Spinal cord (tissue), 10 donors: Measurements from ENCODE around the gene DMD. TPM values are rescaled to one million over a fixed set of nuclear protein-coding genes. Genes with fewer than 3 reads are reported as not detected.

Source experiments
- DNase-seq, 6 donors: peaks; one replicate each; pipeline versions ENCODE4 v3.0.0 to v3.0.0-alpha.2; 2013 to 2015; ENCODE audit warnings: low spot score in 6 of 6, low read depth in 4 of 6
- H3K27ac ChIP-seq: one replicate; pipeline ENCODE4 v1.5.1; 2013; ENCODE audit warnings: low read depth, low read length, control low read depth
- H3K27me3 ChIP-seq: one replicate; pipeline ENCODE4 v1.6.1; 2013; ENCODE audit warnings: low read length; ENCODE audit not compliant: control insufficient read depth, insufficient read depth
- H3K36me3 ChIP-seq: one replicate; pipeline ENCODE4 v1.6.1; 2013; ENCODE audit warnings: low read length; ENCODE audit not compliant: control insufficient read depth, insufficient read depth
- H3K4me1 ChIP-seq: one replicate; pipeline ENCODE4 v1.6.1; 2013; ENCODE audit warnings: low read length; ENCODE audit not compliant: control insufficient read depth, insufficient read depth
- H3K4me3 ChIP-seq: one replicate; pipeline ENCODE4 v1.5.1; 2013; ENCODE audit warnings: low read depth, low read length, control low read depth
- H3K9me3 ChIP-seq: one replicate; pipeline ENCODE4 v1.6.1; 2013; ENCODE audit warnings: low read length; ENCODE audit not compliant: control insufficient read depth, insufficient read depth
- WGBS: methylation state at CpG from one replicate; pipeline ENCODE4 v1.1.5; 2013; ENCODE audit warnings: missing lambda C conversion rate; ENCODE audit not compliant: insufficient coverage; 5-methylcytosine and 5-hydroxymethylcytosine counted together
- polyA plus RNA-seq, 2 donors: library from polyadenylated mRNA; unstranded; fragments of 120-200 nt; gene quantifications; one replicate each; pipeline ENCODE4 v1.2.1, GENCODE V29; 2013; ENCODE audit not compliant: insufficient read length in 2 of 2
- total RNA-seq, 2 donors: library from RNA; depleted of rRNA in 1 of 2; stranded (reverse); fragments of 120-200 nt in 1 of 2; fragments of >200 nt in 1 of 2; gene quantifications; one replicate each; pipeline versions ENCODE4 v1.2.3 to v1.2.4, GENCODE V29; 2013 to 2014
- donor health status: healthy.

Gene DMD
- total and polyA plus RNA-seq, 4 donors, result 28.4 to 112 (median 41.9) TPM

DNA sequence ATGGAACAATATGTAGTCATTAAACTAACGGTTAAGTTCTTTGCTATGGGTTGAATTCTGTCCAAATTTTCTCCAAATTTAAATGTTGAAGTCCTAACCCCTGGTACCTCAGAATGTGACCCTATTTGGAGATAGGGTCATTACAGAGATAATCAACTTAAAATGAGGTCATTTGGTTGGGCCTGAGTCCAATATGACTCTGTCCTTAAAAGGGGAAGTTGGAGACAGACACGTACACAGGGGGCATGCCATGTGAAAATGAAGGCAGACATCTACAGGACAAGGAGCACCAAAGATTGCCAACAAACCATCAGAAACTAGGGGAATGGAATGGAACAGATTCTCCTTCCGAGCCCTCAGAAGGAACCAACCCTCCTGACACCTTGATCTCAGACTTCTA is 1647.6 kb downstream of the DMD start:
- no peak overlapping the region for H3K4me3 ChIP-seq
- no peaks in the 10 kb centered on the region for H3K27me3 ChIP-seq
- H3K27ac ChIP-seq, result no peak overlapping the region
- no CpG with 5 or more reads among the region's 3 CpGs for WGBS
- H3K36me3 ChIP-seq, result no peaks in the 10 kb centered on the region
- H3K9me3 ChIP-seq, result no peaks in the 10 kb centered on the region
- H3K4me1 ChIP-seq, result no peaks in the 10 kb centered on the region
- no peak for DNase-seq

DNA sequence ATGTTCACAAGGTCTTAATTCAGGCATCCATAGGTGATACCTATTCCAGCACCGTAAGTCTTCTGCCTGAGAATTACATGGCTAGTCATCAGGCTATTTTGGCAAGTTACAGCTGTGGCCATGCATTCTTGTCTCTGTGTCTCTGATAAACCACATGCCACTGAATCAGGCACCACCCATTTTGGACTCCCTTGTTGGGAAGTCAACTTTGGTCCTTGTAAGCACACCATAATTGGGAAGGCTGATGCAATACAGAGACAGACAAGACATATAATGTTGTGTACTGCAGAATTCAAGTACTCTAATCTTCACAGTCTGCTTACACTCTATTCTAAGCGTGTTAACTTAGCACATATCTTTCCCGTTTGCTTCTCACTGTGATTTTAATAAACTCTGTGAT is 1655.8 kb downstream of the DMD start:
- WGBS, result 100% methylated on average over 1 of the region's 3 CpGs
- no peak for DNase-seq

DNA sequence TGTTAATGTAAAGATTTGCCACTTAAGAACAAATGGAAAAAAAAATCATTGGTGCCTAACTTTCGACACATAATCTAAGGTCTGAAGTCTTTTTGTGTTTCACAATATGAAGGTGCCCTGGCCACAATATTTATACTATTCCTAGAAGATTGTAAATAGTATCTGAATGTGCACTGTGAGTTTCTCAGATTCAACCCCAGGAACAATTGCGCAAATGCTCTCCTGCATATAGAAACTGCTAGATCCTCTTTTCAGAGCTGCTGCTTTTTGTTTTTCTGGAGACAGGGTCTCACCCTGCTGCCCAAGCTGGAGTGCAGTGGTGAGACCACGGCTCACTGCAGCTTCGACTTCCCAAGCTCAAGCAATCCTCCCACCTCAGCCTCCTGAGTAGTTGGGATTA is 1659.4 kb downstream of the DMD start:
- WGBS, result no CpG with 5 or more reads among the region's 4 CpGs

More for the DNA sequence above, 1655.8 kb downstream of the DMD start:
- H3K27me3 ChIP-seq, result no peaks in the 10 kb centered on the region
- H3K27ac ChIP-seq, result no peak overlapping the region
- H3K9me3 ChIP-seq, result no peaks in the 10 kb centered on the region
- no peak overlapping the region for H3K4me3 ChIP-seq
- no peaks in the 10 kb centered on the region for H3K4me1 ChIP-seq
- no peaks in the 10 kb centered on the region for H3K36me3 ChIP-seq

DNA sequence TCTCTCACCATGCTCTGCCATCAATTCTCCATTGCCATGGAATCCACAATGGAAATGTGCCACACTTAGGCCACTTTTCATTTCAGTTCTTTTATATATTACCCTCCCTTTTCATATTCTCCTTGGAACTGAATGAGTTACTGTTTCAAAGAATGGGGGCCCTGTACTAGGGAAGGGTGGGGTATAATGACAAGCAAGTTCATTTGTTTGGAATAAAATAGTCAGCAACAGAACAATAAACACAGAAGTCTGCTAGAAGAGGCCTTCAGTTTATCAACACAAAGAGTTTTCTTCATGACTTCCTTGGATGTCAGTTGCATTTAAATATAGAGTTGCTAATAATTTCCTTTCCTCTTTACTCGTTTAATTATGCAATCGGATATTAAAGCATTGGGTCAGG is 1661.2 kb downstream of the DMD start:
- H3K4me1 ChIP-seq, result no peaks in the 10 kb centered on the region
- WGBS, result no CpG with 5 or more reads among the region's 2 CpGs
- H3K36me3 ChIP-seq, result no peaks in the 10 kb centered on the region
- H3K9me3 ChIP-seq, result no peaks in the 10 kb centered on the region
- peak overlapping the region; percentile 49 for H3K27ac ChIP-seq
- peak in 1 of 6 donors; percentile 22 for DNase-seq
- H3K27me3 ChIP-seq, result peaks cover 4% of the 10 kb centered on the region
- H3K4me3 ChIP-seq, result no peak overlapping the region

More for the DNA sequence above, 1659.4 kb downstream of the DMD start:
- DNase-seq, result no peak
- H3K27ac ChIP-seq, result no peak overlapping the region
- H3K9me3 ChIP-seq, result no peaks in the 10 kb centered on the region
- no peak overlapping the region for H3K4me3 ChIP-seq
- no peaks in the 10 kb centered on the region for H3K4me1 ChIP-seq
- no peaks in the 10 kb centered on the region for H3K27me3 ChIP-seq
- no peaks in the 10 kb centered on the region for H3K36me3 ChIP-seq

DNA sequence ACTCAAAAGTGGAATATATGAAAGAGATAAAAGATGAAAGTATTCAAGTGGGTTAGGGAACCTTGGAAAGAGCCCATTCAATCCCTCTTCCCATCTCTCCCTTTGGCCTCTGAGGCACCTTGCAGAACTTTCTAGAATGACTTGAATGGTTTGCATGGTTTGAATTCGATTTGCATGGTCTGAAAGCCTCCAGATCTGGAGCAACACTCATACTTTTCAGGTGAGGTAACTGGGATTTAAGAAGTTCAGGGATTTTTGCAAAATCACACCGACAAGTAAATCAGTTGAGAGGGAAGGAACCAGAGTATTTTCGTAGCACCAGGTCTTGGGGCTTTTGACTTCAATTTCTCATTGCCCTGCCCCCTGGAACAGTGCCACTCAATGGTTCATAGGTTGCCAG is 1663.5 kb downstream of the DMD start:
- no peaks in the 10 kb centered on the region for H3K9me3 ChIP-seq
- H3K27ac ChIP-seq, result no peak overlapping the region
- H3K36me3 ChIP-seq, result no peaks in the 10 kb centered on the region
- no peaks in the 10 kb centered on the region for H3K4me1 ChIP-seq
- no peak for DNase-seq
- peaks cover 4% of the 10 kb centered on the region for H3K27me3 ChIP-seq
- H3K4me3 ChIP-seq, result no peak overlapping the region
- WGBS, result 51% methylated on average over 3 of the region's 3 CpGs

DNA sequence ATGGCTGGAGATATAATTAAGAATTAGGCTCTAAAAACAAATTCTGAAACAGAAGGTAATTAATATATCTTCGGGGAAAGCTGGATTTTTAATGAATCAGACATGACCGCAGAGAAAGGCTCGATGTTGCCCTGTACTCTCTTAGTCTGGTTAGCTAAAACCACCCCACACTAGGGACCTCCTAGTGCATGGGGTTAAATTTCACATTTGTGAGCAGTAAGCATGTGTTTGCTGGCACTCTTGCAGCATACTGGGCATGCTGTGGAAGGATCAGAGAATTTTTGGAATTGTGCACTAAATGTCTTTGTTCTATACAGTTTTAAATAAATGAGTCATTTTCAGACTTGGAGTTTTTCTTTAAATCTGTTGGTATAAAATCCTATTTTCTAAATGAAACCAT is 1663.9 kb downstream of the DMD start:
- peaks cover 4% of the 10 kb centered on the region for H3K27me3 ChIP-seq
- no peaks in the 10 kb centered on the region for H3K4me1 ChIP-seq
- no peaks in the 10 kb centered on the region for H3K9me3 ChIP-seq
- no peak overlapping the region for H3K4me3 ChIP-seq
- DNase-seq, result no peak
- no CpG with 5 or more reads among the region's 3 CpGs for WGBS
- no peak overlapping the region for H3K27ac ChIP-seq
- no peaks in the 10 kb centered on the region for H3K36me3 ChIP-seq

DNA sequence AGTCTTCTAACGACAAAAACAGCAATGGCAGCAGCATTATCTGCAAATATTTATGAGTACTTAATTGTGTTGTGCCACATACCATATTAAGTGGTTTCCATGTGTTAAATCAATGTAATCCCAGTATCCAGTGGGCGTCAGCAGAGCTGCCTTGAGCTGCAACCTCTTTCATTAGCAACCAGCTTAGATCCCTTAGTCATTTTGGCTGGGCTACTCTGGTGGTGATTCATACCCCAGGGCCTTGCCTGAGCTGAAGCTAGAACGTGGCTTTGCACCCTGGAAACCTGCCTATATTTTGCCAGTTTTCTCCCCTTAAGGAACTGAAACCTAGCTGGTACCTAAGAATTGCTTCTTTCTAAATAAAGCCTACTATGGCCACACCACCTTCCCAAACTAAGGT is 1665.2 kb downstream of the DMD start:
- 40% methylated on average over 2 of the region's 3 CpGs for WGBS
- Histone ChIP-seq H3K4me3 (no peak overlapping the region), H3K36me3 (no peaks in the 10 kb centered on the region), H3K4me1 (no peaks in the 10 kb centered on the region), H3K27ac (peak overlapping the region; percentile 18), H3K27me3 (peaks cover 4% of the 10 kb centered on the region), H3K9me3 (no peaks in the 10 kb centered on the region)
- DNase-seq, result no peak

DNA sequence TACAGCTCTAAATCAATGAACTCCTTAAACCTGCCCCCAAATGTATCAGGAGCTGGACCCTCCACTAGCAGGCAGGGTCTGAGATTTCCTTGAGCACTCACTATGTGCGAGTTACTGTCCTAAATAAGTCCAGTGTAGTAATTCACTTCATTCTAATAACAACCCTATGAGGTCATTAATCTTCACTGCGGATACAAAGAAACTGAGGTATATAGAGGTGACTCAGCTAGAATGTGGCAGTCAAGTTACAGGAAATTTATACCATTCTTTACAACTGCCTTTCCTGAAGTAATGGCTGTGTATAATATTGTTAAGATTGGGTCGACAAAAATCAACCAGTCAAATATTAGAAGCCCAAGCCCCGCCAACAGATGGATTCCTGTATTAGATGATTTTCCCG is 1665.6 kb downstream of the DMD start:
- Histone ChIP-seq H3K27ac (no peak overlapping the region), H3K9me3 (no peaks in the 10 kb centered on the region), H3K4me3 (no peak overlapping the region), H3K4me1 (no peaks in the 10 kb centered on the region), H3K27me3 (peaks cover 4% of the 10 kb centered on the region), H3K36me3 (no peaks in the 10 kb centered on the region)
- no peak for DNase-seq
- WGBS, result no CpG with 5 or more reads among the region's 5 CpGs

DNA sequence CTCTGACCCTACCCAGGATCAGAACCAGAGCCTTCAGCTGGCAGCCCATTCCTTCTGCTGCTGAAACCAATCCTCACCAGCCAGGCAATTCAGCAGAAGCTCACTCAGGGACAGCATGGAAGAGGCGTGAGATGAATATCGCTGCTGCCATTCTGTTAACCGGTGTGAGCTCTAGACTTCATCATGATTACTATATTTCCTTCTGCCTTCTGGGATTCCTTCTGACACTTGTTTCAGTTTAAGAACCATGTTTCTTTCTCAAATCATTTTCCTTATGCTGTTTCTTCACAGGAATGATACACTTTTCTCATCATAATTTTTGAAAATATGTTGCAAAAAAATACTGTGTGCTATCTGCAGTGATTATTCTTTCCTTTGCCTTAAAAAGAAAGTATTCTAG is 1666.2 kb downstream of the DMD start:
- Histone ChIP-seq H3K4me3 (no peak overlapping the region), H3K9me3 (no peaks in the 10 kb centered on the region), H3K4me1 (no peaks in the 10 kb centered on the region), H3K27me3 (peaks cover 4% of the 10 kb centered on the region), H3K27ac (no peak overlapping the region), H3K36me3 (no peaks in the 10 kb centered on the region)
- WGBS, result 78% methylated on average over 3 of the region's 3 CpGs
- peak in 1 of 6 donors; percentile 38 for DNase-seq

DNA sequence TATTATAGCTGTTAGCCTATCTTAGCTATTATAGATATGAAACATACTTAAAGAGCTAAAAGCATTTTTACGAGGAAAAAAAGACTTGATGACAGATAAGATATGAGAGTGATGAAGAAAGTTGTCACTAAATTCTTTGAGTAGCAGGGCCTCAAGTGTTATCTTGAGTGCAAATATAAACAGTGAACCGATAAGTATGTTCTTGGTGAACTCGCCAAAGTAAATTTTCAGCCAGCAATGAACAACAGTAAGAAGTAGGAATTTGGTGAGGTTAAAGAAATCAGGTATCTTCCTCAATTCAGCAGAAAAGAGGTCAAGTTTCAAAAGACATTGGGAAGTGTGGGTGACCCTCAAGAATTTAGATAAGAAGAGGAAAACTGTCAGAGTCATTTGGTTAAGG is 1667.7 kb downstream of the DMD start:
- Histone ChIP-seq H3K27me3 (peaks cover 4% of the 10 kb centered on the region), H3K9me3 (no peaks in the 10 kb centered on the region), H3K4me1 (no peaks in the 10 kb centered on the region), H3K36me3 (no peaks in the 10 kb centered on the region), H3K4me3 (no peak overlapping the region), H3K27ac (no peak overlapping the region)
- 71% methylated on average over 2 of the region's 3 CpGs for WGBS
- DNase-seq, result no peak
